H9 (cell line): ENCODE results near the gene LPP. TPM values are rescaled to one million over a fixed set of nuclear protein-coding genes. Genes with fewer than 3 reads are reported as not detected.

Experiments used
- DNase-seq: peaks from one replicate; pipeline ENCODE4 v3.0.0-alpha.2; 2017
- H2AFZ ChIP-seq: one replicate; pipeline ENCODE4 v1.6.1; 2013; ENCODE audit warnings: mild to moderate bottlenecking, low read length, control low read depth, moderate library complexity
- H2AK5ac ChIP-seq: 2 replicates; pipeline ENCODE4 v1.6.1; 2013; ENCODE audit warnings: low read length, control low read depth, mixed read lengths; ENCODE audit not compliant: insufficient read length
- H2BK120ac ChIP-seq: one replicate; pipeline ENCODE4 v1.6.1; 2013; ENCODE audit warnings: low read depth, mild to moderate bottlenecking, low read length, control low read depth, inconsistent platforms; ENCODE audit not compliant: poor library complexity, severe bottlenecking
- H2BK12ac ChIP-seq: 2 replicates; pipeline ENCODE4 v1.6.1; 2013; ENCODE audit warnings: low read length, control low read depth, mixed read lengths, low read depth; ENCODE audit not compliant: insufficient read length
- H2BK15ac ChIP-seq: 2 replicates; pipeline ENCODE4 v1.6.1; 2013; ENCODE audit warnings: low read depth, low read length, control low read depth
- H2BK20ac ChIP-seq: one replicate; pipeline ENCODE4 v1.6.1; 2013; ENCODE audit warnings: low read depth, mild to moderate bottlenecking, low read length, control low read depth, inconsistent platforms; ENCODE audit not compliant: poor library complexity, severe bottlenecking
- H2BK5ac ChIP-seq: 2 replicates; pipeline ENCODE4 v1.6.1; 2013; ENCODE audit warnings: low read length, control low read depth, mixed read lengths; ENCODE audit not compliant: insufficient read length
- H3K14ac ChIP-seq: 2 replicates; pipeline ENCODE4 v1.6.1; 2013; ENCODE audit warnings: low read length, control low read depth; ENCODE audit not compliant: insufficient read depth
- H3K18ac ChIP-seq: 2 replicates; pipeline ENCODE4 v1.6.1; 2013; ENCODE audit warnings: low read depth, mild to moderate bottlenecking, mixed read lengths, low read length, control low read depth; ENCODE audit not compliant: insufficient read length
- H3K23ac ChIP-seq: 2 replicates; pipeline ENCODE4 v1.6.1; 2013; ENCODE audit warnings: low read length, control low read depth, mixed read lengths, low read depth; ENCODE audit not compliant: insufficient read length
- H3K23me2 ChIP-seq: 2 replicates; pipeline ENCODE4 v1.6.1; 2013; ENCODE audit warnings: low read depth, mild to moderate bottlenecking, mixed read lengths, low read length, control low read depth; ENCODE audit not compliant: insufficient read length, poor library complexity, severe bottlenecking
- H3K27ac ChIP-seq: 2 replicates; pipeline ENCODE4 v1.5.1; 2013; ENCODE audit warnings: low read length, control low read depth, mixed read lengths, low read depth; ENCODE audit not compliant: insufficient read length
- H3K27me3 ChIP-seq: 2 replicates; pipeline ENCODE4 v1.6.1; 2013; ENCODE audit warnings: low read length, control low read depth, inconsistent platforms; ENCODE audit not compliant: insufficient read depth
- H3K4ac ChIP-seq: 2 replicates; pipeline ENCODE4 v1.6.1; 2013; ENCODE audit warnings: low read depth, mild to moderate bottlenecking, control low read depth, inconsistent platforms, low read length, moderate library complexity
- H3K4me1 ChIP-seq: 2 replicates; pipeline ENCODE4 v1.6.1; 2013; ENCODE audit warnings: low read length, control low read depth, inconsistent platforms; ENCODE audit not compliant: insufficient read depth
- H3K4me2 ChIP-seq: 2 replicates; pipeline ENCODE4 v1.6.1; 2013; ENCODE audit warnings: low read length, control low read depth, mixed read lengths; ENCODE audit not compliant: insufficient read length, insufficient read depth
- H3K56ac ChIP-seq: 2 replicates; pipeline ENCODE4 v1.6.1; 2013; ENCODE audit warnings: low read depth, mild to moderate bottlenecking, mixed read lengths, low read length, control low read depth; ENCODE audit not compliant: insufficient read length
- H3K79me1 ChIP-seq: 2 replicates; pipeline ENCODE4 v1.6.1; 2013; ENCODE audit warnings: low read depth, mild to moderate bottlenecking, moderate library complexity, low read length, control low read depth, inconsistent platforms; ENCODE audit not compliant: insufficient read depth, poor library complexity, severe bottlenecking
- H3K79me2 ChIP-seq: 2 replicates; pipeline ENCODE4 v1.6.1; 2013; ENCODE audit warnings: low read length, control low read depth, inconsistent platforms; ENCODE audit not compliant: insufficient read depth
- H3K9ac ChIP-seq: 2 replicates; pipeline ENCODE4 v1.6.1; 2013; ENCODE audit warnings: low read length, control low read depth, mixed read lengths; ENCODE audit not compliant: insufficient read length; ENCODE audit errors: extremely low read depth
- H3K9me3 ChIP-seq: one replicate; pipeline ENCODE4 v1.6.1; 2013; ENCODE audit warnings: low read depth, low read length, inconsistent platforms; ENCODE audit not compliant: control insufficient read depth
- H3T11ph ChIP-seq: one replicate; pipeline ENCODE4 v1.6.1; 2013; ENCODE audit warnings: mild to moderate bottlenecking, low read length, control low read depth, inconsistent platforms
- H4K20me1 ChIP-seq: one replicate; pipeline ENCODE4 v1.6.1; 2013; ENCODE audit not compliant: control insufficient read depth, insufficient read length, insufficient read depth
- H4K5ac ChIP-seq: 2 replicates; pipeline ENCODE4 v1.6.1; 2013; ENCODE audit warnings: low read depth, mild to moderate bottlenecking, mixed read lengths, low read length, control low read depth; ENCODE audit not compliant: insufficient read length
- H4K8ac ChIP-seq: replicated peaks from 2 replicates; pipeline ENCODE4 v1.6.1; 2013; ENCODE audit warnings: low read length, control low read depth, mixed read lengths, low read depth; ENCODE audit not compliant: insufficient read length
- H4K91ac ChIP-seq: 2 replicates; pipeline ENCODE4 v1.6.1; 2013; ENCODE audit warnings: low read depth, mild to moderate bottlenecking, moderate library complexity, mixed read lengths, low read length, control low read depth; ENCODE audit not compliant: insufficient read length
- H3K27ac Mint-ChIP-seq, 3 experiments: 2 replicates in 2 of 3; 3 replicates in 1 of 3; pipeline ENCODE4 v1.8.0; 2020 to 2021; ENCODE audit warnings: mixed read lengths in 3 of 3, mild to moderate bottlenecking in 1 of 3, moderate library complexity in 1 of 3
- H3K27me3 Mint-ChIP-seq: 2 replicates; pipeline ENCODE4 v1.8.0; 2021; ENCODE audit warnings: low read depth, mild to moderate bottlenecking, moderate library complexity, mixed read lengths
- H3K36me3 Mint-ChIP-seq, 3 experiments: 2 replicates in 2 of 3; 3 replicates in 1 of 3; pipeline ENCODE4 v1.8.0; 2020 to 2021; ENCODE audit warnings: low read depth in 3 of 3, mixed read lengths in 3 of 3; ENCODE audit not compliant: insufficient read depth in 1 of 3
- H3K4me1 Mint-ChIP-seq, 2 experiments: 2 replicates each; pipeline ENCODE4 v1.8.0; 2020; ENCODE audit warnings: mixed read lengths in 2 of 2
- H3K4me3 Mint-ChIP-seq, 2 experiments: 2 replicates in 1 of 2; 3 replicates in 1 of 2; pipeline ENCODE4 v1.8.0; 2020 to 2021; ENCODE audit warnings: mild to moderate bottlenecking in 2 of 2, mixed read lengths in 2 of 2, moderate library complexity in 1 of 2
- H3K9me3 Mint-ChIP-seq, 2 experiments: 2 replicates in 1 of 2; 3 replicates in 1 of 2; pipeline ENCODE4 v1.8.0; 2020; ENCODE audit warnings: mild to moderate bottlenecking in 2 of 2, mixed read lengths in 2 of 2, moderate library complexity in 1 of 2
- CTCF ChIP-seq: fragments of 200-600 bp; sonication (generic); conservative IDR thresholded peaks from 3 replicates; pipeline ENCODE4 v1.8.0; 2021; ENCODE audit warnings: antibody characterized with exemption, mild to moderate bottlenecking
- WGBS: extraction: QIAGEN DNeasy Blood & Tissue Kit; methylation state at CpG from one replicate; pipeline ENCODE4 v1.1.7; 2013; ENCODE audit warnings: missing lambda C conversion rate, low lambda C conversion rate, mixed read lengths; ENCODE audit not compliant: insufficient read length; ENCODE audit errors: extremely low coverage; 5-methylcytosine and 5-hydroxymethylcytosine counted together
- total RNA-seq: library from RNA; stranded (reverse); gene quantifications from 2 replicates; pipeline ENCODE4 v1.2.1, GENCODE V29; 2021

Gene LPP
- total RNA-seq, 1 experiment from 2014 or later: 64.6 TPM

GRCh38 chr3:188234132-188234531, 80.2 kb downstream of the LPP start:
- Histone ChIP-seq H2BK12ac (no peak overlapping the region), H4K8ac (no peak overlapping the region), H3K9me3 (no peaks in the 10 kb centered on the region), H4K91ac (no peak overlapping the region), H3K23me2 (no peaks in the 10 kb centered on the region), H2AFZ (no peak overlapping the region), H3K56ac (no peak overlapping the region), H4K20me1 (no peaks in the 10 kb centered on the region), H3K79me2 (peaks cover 2% of the 10 kb centered on the region; the same call in 1 of the 2 replicates), H2BK120ac (no peak overlapping the region), H2BK5ac (no peak overlapping the region), H2AK5ac (no peak overlapping the region), H3K18ac (no peak overlapping the region), H3K14ac (no peak overlapping the region), H3K27me3 (no peaks in the 10 kb centered on the region), H4K5ac (no peak overlapping the region), H3K23ac (no peak overlapping the region), H3K79me1 (peaks cover 2% of the 10 kb centered on the region), H3K4me1 (no peaks in the 10 kb centered on the region), H2BK20ac (no peak overlapping the region), H3K4me2 (no peak overlapping the region), H3K9ac (no peak overlapping the region), H2BK15ac (no peak overlapping the region), H3K4ac (no peak overlapping the region), H3T11ph (no peak overlapping the region), H3K27ac (no peak overlapping the region)
- peaks cover 0 to 6% (median 4%) of the 10 kb centered on the region in 3 experiments; a peak in 2 of 7 replicates for H3K36me3 Mint-ChIP-seq
- no CpG with 5 or more reads among the region's 3 CpGs for WGBS
- no peaks in the 10 kb centered on the region for H3K27me3 Mint-ChIP-seq
- H3K27ac Mint-ChIP-seq: peak overlapping the region in 1 of 3 experiments; percentile 21; a peak in 2 of 7 replicates
- TF ChIP-seq CTCF: no peak
- H3K4me3 Mint-ChIP-seq: no peak overlapping the region
- H3K4me1 Mint-ChIP-seq: peaks cover 10 to 11% of the 10 kb centered on the region in 2 experiments
- no peak for DNase-seq
- H3K9me3 Mint-ChIP-seq: no peaks in the 10 kb centered on the region
